ENCODE data around the gene SPINT3. TPM values are rescaled to one million over a fixed set of nuclear protein-coding genes. Genes with fewer than 3 reads are reported as not detected.

Gene SPINT3
- total RNA-seq, 1 donor from 2014 or later: not detected

DNA sequence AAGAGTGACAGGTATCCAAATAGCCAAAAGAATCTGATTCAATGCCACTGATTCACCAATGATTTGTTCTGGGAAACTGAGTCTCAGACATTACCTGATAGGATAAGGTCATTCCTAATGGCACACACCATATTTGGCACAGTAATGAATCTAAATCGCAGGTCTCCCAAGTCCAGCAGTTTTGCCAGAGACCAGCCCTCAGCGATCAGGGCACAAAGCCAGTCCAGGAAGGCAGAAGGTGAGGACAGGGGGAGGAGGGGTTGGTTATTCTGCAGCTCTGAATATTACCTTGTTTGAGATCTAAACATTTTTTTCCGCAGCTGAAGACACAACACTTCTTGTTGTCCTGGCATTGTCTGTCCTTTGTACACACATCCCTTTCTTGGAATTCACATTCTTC lies 29.9 kb upstream of the SPINT3 start:
- peaks cover 10% of the 10 kb centered on the region for H3K27me3 ChIP-seq (ENCODE audit: insufficient read depth, low read length)
- no peak overlapping the region for H2AFZ ChIP-seq (ENCODE audit: low read depth, low read length)

DNA sequence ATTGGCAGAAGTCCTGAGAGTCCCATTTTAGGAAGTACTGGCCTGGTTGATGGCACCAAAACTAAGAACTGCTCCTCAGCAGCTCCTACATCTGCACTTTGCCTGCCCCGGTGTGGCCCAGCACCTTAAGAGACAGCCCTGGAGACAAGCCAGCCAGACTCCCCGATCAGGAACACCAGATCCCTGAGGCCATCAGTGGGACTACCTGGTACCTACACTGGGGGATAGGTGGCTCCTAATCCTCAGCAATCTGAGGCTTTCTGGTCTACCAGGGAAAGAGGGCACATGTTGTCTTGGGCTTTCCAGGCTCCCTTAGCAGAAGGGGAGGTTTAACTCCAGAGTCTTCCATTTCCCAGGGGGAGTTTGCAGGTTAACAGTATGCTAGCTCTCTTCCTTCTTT lies 24.0 kb upstream of the SPINT3 start, which contains the start of gene WFDC6:
Gene WFDC6 (minus strand): TSS at position 101 of the 400 bp plus-strand sequence. CDS start 75 bp downstream, at position 26.
- Mint-ChIP-seq H3K27me3 (ENCODE audit: low read depth, unreplicated experiment) (peaks cover 8% of the 10 kb centered on the region), H3K36me3 (ENCODE audit: low read depth, unreplicated experiment) (no peaks in the 10 kb centered on the region)

More for the DNA sequence above, 29.9 kb upstream of the SPINT3 start:
- Histone ChIP-seq H3K4me1 (ENCODE audit: insufficient read depth, low read length) (no peaks in the 10 kb centered on the region), H3K9ac (ENCODE audit: low read length) (no peak overlapping the region), H3K27ac (ENCODE audit: low read depth, low read length) (no peak overlapping the region), H3K9me3 (ENCODE audit: insufficient read depth, low read depth, low read length) (no peaks in the 10 kb centered on the region), H3K79me2 (ENCODE audit: insufficient read depth, low read length) (no peaks in the 10 kb centered on the region), H3K4me2 (ENCODE audit: low read length) (no peak overlapping the region), H3K36me3 (ENCODE audit: insufficient read depth, low read length) (no peaks in the 10 kb centered on the region), H3K4me3 (ENCODE audit: insufficient read depth, low read depth, low read length) (no peak overlapping the region), H4K20me1 (ENCODE audit: insufficient read depth, low read length) (no peaks in the 10 kb centered on the region)
- peaks cover 5% of the 10 kb centered on the region for H3K9me3 Mint-ChIP-seq (ENCODE audit: unreplicated experiment)
- H3K27me3 Mint-ChIP-seq (ENCODE audit: low read depth, unreplicated experiment): peaks cover 20% of the 10 kb centered on the region
- no peak overlapping the region for H3K4me3 Mint-ChIP-seq (ENCODE audit: unreplicated experiment)
- no peak for TF ChIP-seq CTCF (IDR thresholded peaks at IDR 0.05; ENCODE audit: insufficient read depth, low read depth, low read length)
- TF ChIP-seq EZH2 (IDR thresholded peaks at IDR 0.05; ENCODE audit: insufficient read depth, low read length): no peak
- no peaks in the 10 kb centered on the region for H3K4me1 Mint-ChIP-seq (ENCODE audit: low read depth, unreplicated experiment)
- no peak for FAIRE-seq
- no peak overlapping the region for H3K27ac Mint-ChIP-seq (ENCODE audit: unreplicated experiment)
- H3K36me3 Mint-ChIP-seq (ENCODE audit: low read depth, unreplicated experiment): no peaks in the 10 kb centered on the region
- DNase-seq (ENCODE audit: low read depth): no peak

More for the DNA sequence above, 24.0 kb upstream of the SPINT3 start, which contains the start of gene WFDC6:
- H3K27me3 ChIP-seq (ENCODE audit: insufficient read depth, low read length): peaks cover 5% of the 10 kb centered on the region
- TF ChIP-seq EZH2 (IDR thresholded peaks at IDR 0.05; ENCODE audit: insufficient read depth, low read length) (no peak), CTCF (IDR thresholded peaks at IDR 0.05; ENCODE audit: insufficient read depth, low read depth, low read length) (no peak)
- H3K9me3 ChIP-seq (ENCODE audit: insufficient read depth, low read depth, low read length): no peaks in the 10 kb centered on the region
- H3K79me2 ChIP-seq (ENCODE audit: insufficient read depth, low read length): no peaks in the 10 kb centered on the region
- Mint-ChIP-seq H3K27ac (ENCODE audit: unreplicated experiment) (no peak within 1 kb of the TSS), H3K9me3 (ENCODE audit: unreplicated experiment) (peaks cover 2% of the 10 kb centered on the region), H3K4me3 (ENCODE audit: unreplicated experiment) (no peak within 1 kb of the TSS), H3K4me1 (ENCODE audit: low read depth, unreplicated experiment) (no peaks in the 10 kb centered on the region)
- FAIRE-seq (no peak), DNase-seq (ENCODE audit: low read depth) (no peak)
- no peak within 1 kb of the TSS for H3K4me3 ChIP-seq (ENCODE audit: insufficient read depth, low read depth, low read length)
- H4K20me1 ChIP-seq (ENCODE audit: insufficient read depth, low read length): no peaks in the 10 kb centered on the region
- no peak within 1 kb of the TSS for H3K27ac ChIP-seq (ENCODE audit: low read depth, low read length)
- H3K4me1 ChIP-seq (ENCODE audit: insufficient read depth, low read length): no peaks in the 10 kb centered on the region
- H2AFZ ChIP-seq (ENCODE audit: low read depth, low read length): no peak within 1 kb of the TSS
- no peak within 1 kb of the TSS for H3K9ac ChIP-seq (ENCODE audit: low read length)
- no peaks in the 10 kb centered on the region for H3K36me3 ChIP-seq (ENCODE audit: insufficient read depth, low read length)
- no peak within 1 kb of the TSS for H3K4me2 ChIP-seq (ENCODE audit: low read length)
